A549 treated with CORT108297 at 1 μM for 4 hours (cell line): ENCODE measurements around the gene MT1E. TPM values are rescaled to one million over a fixed set of nuclear protein-coding genes. Genes with fewer than 3 reads are reported as not detected.

Experiments
- total RNA-seq: library from RNA; stranded (reverse); fragments of 200-300 nt; extraction: Qiagen RNA extraction; gene quantifications from 5 replicates; pipeline ENCODE4 v1.2.3, GENCODE V29; 2022

Gene MT1E
- not detected in 5 replicates for total RNA-seq

GRCh38 chr16:56625140-56625942, at the start of gene MT1E:
Gene MT1E (plus strand): TSS chr16:56625781. CDS start chr16:56625852, 71 bp downstream.

GRCh38 chr16:56589141-56590039, 36.2 kb upstream of the MT1E start, which contains the start of gene MT3:
Gene MT3 (plus strand): TSS chr16:56589528. CDS start chr16:56589591, 63 bp downstream.

GRCh38 chr16:56608043-56608875, 17.3 kb upstream of the MT1E start, which contains the start of gene MT2A:
Gene MT2A (plus strand): TSS chr16:56608584. CDS start chr16:56608656, 72 bp downstream.

GRCh38 chr16:56632156-56632847, 6.7 kb downstream of the MT1E start, which contains the start of gene MT1M:
Gene MT1M (plus strand): TSS chr16:56632659. CDS start chr16:56632732, 73 bp downstream.

GRCh38 chr16:56637814-56638750, 12.5 kb downstream of the MT1E start, which contains the start of gene MT1A:
Gene MT1A (plus strand): TSS chr16:56638666. CDS start chr16:56638739, 73 bp downstream.

GRCh38 chr16:56651586-56651985, 26.0 kb downstream of the MT1E start, which contains the start of gene MT1B:
Gene MT1B (plus strand): TSS chr16:56651886. CDS start chr16:56651954, 68 bp downstream.

GRCh38 chr16:56657555-56658326, 32.2 kb downstream of the MT1E start, which contains the start of gene MT1F:
Gene MT1F (plus strand): TSS chr16:56657959. CDS start chr16:56658059, 100 bp downstream.

GRCh38 chr16:56667581-56668571, 42.3 kb downstream of the MT1E start, which contains the start of gene MT1G:
Gene MT1G (minus strand): TSS chr16:56668065. CDS start chr16:56667993, 72 bp downstream.

GRCh38 chr16:56669005-56669839, 43.6 kb downstream of the MT1E start, which contains the start of gene MT1H:
Gene MT1H (plus strand): TSS chr16:56669814. CDS start chr16:56669885, 71 bp downstream.

Other genes with a start within 250 kb of the MT1E start
- 57.4 to 72.4 TPM (median 64.9 TPM) in 5 replicates for gene AMFR, start 200.2 kb upstream of the MT1E start, total RNA-seq
- gene NUDT21, start 174.4 kb upstream of the MT1E start, total RNA-seq, result 94.5 to 123 TPM (median 114 TPM) in 5 replicates
- gene OGFOD1, start 174.2 kb upstream of the MT1E start, total RNA-seq, result 67.4 to 106 TPM (median 73.5 TPM) in 5 replicates
- 15.9 to 24.3 TPM (median 18.7 TPM) in 5 replicates for gene BBS2, start 105.8 kb upstream of the MT1E start, total RNA-seq
- not detected in 5 replicates for gene MT4, start 60.7 kb upstream of the MT1E start, total RNA-seq
- 0.28 to 0.43 TPM in 2 of 5 replicates, not detected in the others for gene MT3, start 36.3 kb upstream of the MT1E start, total RNA-seq
- gene MT2A, start 17.2 kb upstream of the MT1E start, total RNA-seq, result 843 to 1,140 TPM (median 930 TPM) in 5 replicates
- not detected in 5 replicates for gene MT1M, start 6.9 kb downstream of the MT1E start, total RNA-seq
- gene MT1A, start 12.9 kb downstream of the MT1E start, total RNA-seq, result 17.2 to 22.0 TPM (median 18.8 TPM) in 5 replicates
- gene MT1B, start 26.1 kb downstream of the MT1E start, total RNA-seq, result 0.30 TPM in 1 of 5 replicates, not detected in the others
- 11.8 to 21.5 TPM (median 13.0 TPM) in 5 replicates for gene MT1F, start 32.2 kb downstream of the MT1E start, total RNA-seq
- not detected in 5 replicates for gene MT1G, start 42.3 kb downstream of the MT1E start, total RNA-seq
- not detected in 5 replicates for gene MT1H, start 44.0 kb downstream of the MT1E start, total RNA-seq
- gene MT1X, start 56.7 kb downstream of the MT1E start, total RNA-seq, result 213 to 332 TPM (median 241 TPM) in 5 replicates
- gene NUP93, start 104.3 kb downstream of the MT1E start, total RNA-seq, result 87.0 to 104 TPM (median 101 TPM) in 5 replicates
- 0.02 TPM in 1 of 5 replicates, not detected in the others for gene SLC12A3, start 239.4 kb downstream of the MT1E start, total RNA-seq